ENCODE results near the gene KCP. TPM values are rescaled to one million over a fixed set of nuclear protein-coding genes. Genes with fewer than 3 reads are reported as not detected.

KCP gene
- total RNA-seq, 1 donor from 2014 or later: 23.7 TPM

- H3K36me3 Mint-ChIP-seq: peaks cover 3% of the 10 kb centered on the region
- peak overlapping the region; percentile 88 for H3K4me3 Mint-ChIP-seq
- peaks cover 8% of the 10 kb centered on the region for H3K27me3 Mint-ChIP-seq (ENCODE audit: low read depth)
- TF ChIP-seq, protein P1, sequence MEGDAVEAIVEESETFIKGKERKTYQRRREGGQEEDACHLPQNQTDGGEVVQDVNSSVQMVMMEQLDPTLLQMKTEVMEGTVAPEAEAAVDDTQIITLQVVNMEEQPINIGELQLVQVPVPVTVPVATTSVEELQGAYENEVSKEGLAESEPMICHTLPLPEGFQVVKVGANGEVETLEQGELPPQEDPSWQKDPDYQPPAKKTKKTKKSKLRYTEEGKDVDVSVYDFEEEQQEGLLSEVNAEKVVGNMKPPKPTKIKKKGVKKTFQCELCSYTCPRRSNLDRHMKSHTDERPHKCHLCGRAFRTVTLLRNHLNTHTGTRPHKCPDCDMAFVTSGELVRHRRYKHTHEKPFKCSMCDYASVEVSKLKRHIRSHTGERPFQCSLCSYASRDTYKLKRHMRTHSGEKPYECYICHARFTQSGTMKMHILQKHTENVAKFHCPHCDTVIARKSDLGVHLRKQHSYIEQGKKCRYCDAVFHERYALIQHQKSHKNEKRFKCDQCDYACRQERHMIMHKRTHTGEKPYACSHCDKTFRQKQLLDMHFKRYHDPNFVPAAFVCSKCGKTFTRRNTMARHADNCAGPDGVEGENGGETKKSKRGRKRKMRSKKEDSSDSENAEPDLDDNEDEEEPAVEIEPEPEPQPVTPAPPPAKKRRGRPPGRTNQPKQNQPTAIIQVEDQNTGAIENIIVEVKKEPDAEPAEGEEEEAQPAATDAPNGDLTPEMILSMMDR (IDR thresholded peaks at IDR 0.05; ENCODE audit: unreplicated experiment): no peak
- no peaks in the 10 kb centered on the region for H3K9me3 Mint-ChIP-seq
- H3K27ac Mint-ChIP-seq: peak overlapping the region; percentile 98
- DNase-seq (ENCODE audit: low spot score in 2 of 2, unreplicated experiment in 2 of 2): peak in 1 of 2 experiments; percentile 66
- H3K4me1 Mint-ChIP-seq: peaks cover 61% of the 10 kb centered on the region
Observed at GRCh38 chr7:128831178-128831993, 79.1 kb downstream of the KCP start.

GRCh38 chr7:128830231-128831177 lies 80.0 kb downstream of the KCP start, which contains the start of gene FLNC:
TSS of gene FLNC (plus strand) at chr7:128830406. CDS start at chr7:128830638, 232 bp downstream.
- TF ChIP-seq, protein P1 (IDR thresholded peaks at IDR 0.05; ENCODE audit: unreplicated experiment): no peak

GRCh38 chr7:128829391-128830166 lies 80.9 kb downstream of the KCP start:
- H3K4me1 Mint-ChIP-seq: peaks cover 58% of the 10 kb centered on the region
- peaks cover 8% of the 10 kb centered on the region for H3K27me3 Mint-ChIP-seq (ENCODE audit: low read depth)
- no peaks in the 10 kb centered on the region for H3K36me3 Mint-ChIP-seq
- no peaks in the 10 kb centered on the region for H3K9me3 Mint-ChIP-seq
- H3K4me3 Mint-ChIP-seq: peak overlapping the region; percentile 60
- no peak for DNase-seq (ENCODE audit: low spot score in 2 of 2, unreplicated experiment in 2 of 2)
- H3K27ac Mint-ChIP-seq: peak overlapping the region; percentile 86
- TF ChIP-seq, protein P1 (IDR thresholded peaks at IDR 0.05; ENCODE audit: unreplicated experiment): no peak

More at GRCh38 chr7:128830231-128831177, 80.0 kb downstream of the KCP start, which contains the start of gene FLNC:
- Mint-ChIP-seq H3K9me3 (no peaks in the 10 kb centered on the region), H3K27ac (peak within 1 kb of the TSS; percentile 98), H3K36me3 (peaks cover 2% of the 10 kb centered on the region), H3K4me3 (peak within 1 kb of the TSS; percentile 88), H3K27me3 (ENCODE audit: low read depth) (peaks cover 8% of the 10 kb centered on the region), H3K4me1 (peaks cover 61% of the 10 kb centered on the region)
- peak; percentile 66 to 80 for DNase-seq (ENCODE audit: low spot score in 2 of 2, unreplicated experiment in 2 of 2)

GRCh38 chr7:128827971-128828711 lies 82.4 kb downstream of the KCP start:
- Mint-ChIP-seq H3K27me3 (ENCODE audit: low read depth) (peaks cover 8% of the 10 kb centered on the region), H3K27ac (peak overlapping the region; percentile 72), H3K36me3 (no peaks in the 10 kb centered on the region), H3K4me3 (no peak overlapping the region), H3K4me1 (peaks cover 44% of the 10 kb centered on the region), H3K9me3 (no peaks in the 10 kb centered on the region)
- TF ChIP-seq, protein P1 (IDR thresholded peaks at IDR 0.05; ENCODE audit: unreplicated experiment): no peak
- DNase-seq (ENCODE audit: low spot score in 2 of 2, unreplicated experiment in 2 of 2): no peak

Measured in mesothelial cell of epicardium (in vitro differentiated cells).